Measurements from ENCODE around the gene ZNF287.

ZNF287 gene

GRCh38 chr17:16517477-16517876 is 51.5 kb downstream of the ZNF287 start:
- H3F3A ChIP-seq (ENCODE audit: control insufficient read depth, insufficient read depth): no peaks in the 10 kb centered on the region
- no peak overlapping the region for H3K27ac ChIP-seq (ENCODE audit: low read depth, low read length)
- H3K27me3 ChIP-seq (ENCODE audit: control insufficient read depth, low read length): no peaks in the 10 kb centered on the region; the same call in 1 of the 2 replicates
- H3K79me2 ChIP-seq (ENCODE audit: control insufficient read depth, low read length): no peaks in the 10 kb centered on the region
- H3K4me2 ChIP-seq (ENCODE audit: low read length): no peak overlapping the region
- H3K9me2 ChIP-seq (replicated peaks; ENCODE audit: control insufficient read depth, low read length): no peaks in the 10 kb centered on the region
- H3K4me1 ChIP-seq (ENCODE audit: control insufficient read depth, low read length): peaks cover 4% of the 10 kb centered on the region
- no peaks in the 10 kb centered on the region for H4K20me1 ChIP-seq (ENCODE audit: control insufficient read depth, insufficient read depth, low read depth, low read length)
- TF ChIP-seq CTCF (IDR thresholded peaks at IDR 0.05; ENCODE audit: low read depth, low read length, poor library complexity, severe bottlenecking) (no peak), EZH2phosphoT487 (IDR thresholded peaks at IDR 0.05; ENCODE audit: borderline replicate concordance, low read length) (no peak)
- no peaks in the 10 kb centered on the region for H3K9me3 ChIP-seq (ENCODE audit: control insufficient read depth, insufficient read depth, low read length)
- H3K4me3 ChIP-seq (ENCODE audit: low read length): no peak overlapping the region
- H3K36me3 ChIP-seq (ENCODE audit: control insufficient read depth, low read length): no peaks in the 10 kb centered on the region

GRCh38 chr17:16516594-16517051 is 52.4 kb downstream of the ZNF287 start:
- Histone ChIP-seq H3F3A (ENCODE audit: control insufficient read depth, insufficient read depth) (no peaks in the 10 kb centered on the region), H3K9me3 (ENCODE audit: control insufficient read depth, insufficient read depth, low read length) (no peaks in the 10 kb centered on the region), H3K9me2 (replicated peaks; ENCODE audit: control insufficient read depth, low read length) (no peaks in the 10 kb centered on the region), H3K4me3 (ENCODE audit: low read length) (no peak overlapping the region), H3K4me2 (ENCODE audit: low read length) (no peak overlapping the region), H3K27me3 (ENCODE audit: control insufficient read depth, low read length) (no peaks in the 10 kb centered on the region; the same call in 1 of the 2 replicates), H3K4me1 (ENCODE audit: control insufficient read depth, low read length) (peaks cover 4% of the 10 kb centered on the region), H3K79me2 (ENCODE audit: control insufficient read depth, low read length) (no peaks in the 10 kb centered on the region), H3K27ac (ENCODE audit: low read depth, low read length) (no peak overlapping the region), H3K36me3 (ENCODE audit: control insufficient read depth, low read length) (no peaks in the 10 kb centered on the region), H4K20me1 (ENCODE audit: control insufficient read depth, insufficient read depth, low read depth, low read length) (no peaks in the 10 kb centered on the region)
- TF ChIP-seq EZH2phosphoT487 (IDR thresholded peaks at IDR 0.05; ENCODE audit: borderline replicate concordance, low read length) (no peak), CTCF (IDR thresholded peaks at IDR 0.05; ENCODE audit: low read depth, low read length, poor library complexity, severe bottlenecking) (no peak)

- Histone ChIP-seq H3K4me3 (ENCODE audit: low read length) (no peak overlapping the region), H3K4me1 (ENCODE audit: control insufficient read depth, low read length) (peaks cover 1% of the 10 kb centered on the region), H3K9me2 (replicated peaks; ENCODE audit: control insufficient read depth, low read length) (no peaks in the 10 kb centered on the region), H4K20me1 (ENCODE audit: control insufficient read depth, insufficient read depth, low read depth, low read length) (no peaks in the 10 kb centered on the region), H3K9me3 (ENCODE audit: control insufficient read depth, insufficient read depth, low read length) (no peaks in the 10 kb centered on the region), H3F3A (ENCODE audit: control insufficient read depth, insufficient read depth) (no peaks in the 10 kb centered on the region), H3K79me2 (ENCODE audit: control insufficient read depth, low read length) (no peaks in the 10 kb centered on the region), H3K27ac (ENCODE audit: low read depth, low read length) (no peak overlapping the region), H3K36me3 (ENCODE audit: control insufficient read depth, low read length) (no peaks in the 10 kb centered on the region), H3K27me3 (ENCODE audit: control insufficient read depth, low read length) (no peaks in the 10 kb centered on the region; the same call in 1 of the 2 replicates), H3K4me2 (ENCODE audit: low read length) (no peak overlapping the region)
- TF ChIP-seq CTCF (IDR thresholded peaks at IDR 0.05; ENCODE audit: low read depth, low read length, poor library complexity, severe bottlenecking): no peak
- no peak for TF ChIP-seq EZH2phosphoT487 (IDR thresholded peaks at IDR 0.05; ENCODE audit: borderline replicate concordance, low read length)
Observed at GRCh38 chr17:16515933-16516332, 53.1 kb downstream of the ZNF287 start.

Data from DOHH2 (cell line).